Right atrium auricular region (tissue), 2 donors: ENCODE results near the gene RFX6. TPM values are rescaled to one million over a fixed set of nuclear protein-coding genes. Genes with fewer than 3 reads are reported as not detected.

Experiments used
- DNase-seq: peaks from one replicate; pipeline ENCODE4 v3.0.0-alpha.2; 2019; ENCODE audit warnings: low spot score
- H3K27ac ChIP-seq, 2 donors: fragments of 200-600 bp; sonication (generic); 1 replicate in 1 of 2; 2 replicates in 1 of 2; pipeline ENCODE4 v1.5.1; 2016 to 2019
- H3K27me3 ChIP-seq, 2 donors: fragments of 200-600 bp; sonication (generic); one replicate each; pipeline versions ENCODE4 v1.5.1 to v1.6.0; 2017 to 2019
- H3K36me3 ChIP-seq: fragments of 200-600 bp; sonication (generic); one replicate; pipeline ENCODE4 v1.5.1; 2016
- H3K4me1 ChIP-seq, 2 donors: fragments of 200-600 bp; sonication (generic); one replicate each; pipeline versions ENCODE4 v1.5.1 to v1.6.0; 2017 to 2019
- H3K4me3 ChIP-seq, 2 donors: fragments of 200-600 bp; sonication (generic); 1 replicate in 1 of 2; 2 replicates in 1 of 2; pipeline ENCODE4 v1.5.1; 2017 to 2019; ENCODE audit warnings: mild to moderate bottlenecking in 1 of 2, moderate library complexity in 1 of 2
- H3K9me3 ChIP-seq, 2 donors: fragments of 200-600 bp; sonication (generic); one replicate each; pipeline ENCODE4 v1.5.1; 2019
- total RNA-seq, 2 donors: library from RNA; depleted of rRNA; stranded (reverse); fragments of >200 nt; gene quantifications; one replicate each; pipeline ENCODE4 v1.1.0, GENCODE V29; 2016
- TF ChIP-seq, protein P1 (sequence below), 2 donors: fragments of 200-600 bp; sonication (generic); IDR thresholded peaks; one replicate each; pipeline ENCODE4 v1.5.1; 2019; ENCODE audit warnings: antibody characterized with exemption in 2 of 2

Gene RFX6
- total RNA-seq, 2 donors from 2014 or later, result not detected

DNA sequence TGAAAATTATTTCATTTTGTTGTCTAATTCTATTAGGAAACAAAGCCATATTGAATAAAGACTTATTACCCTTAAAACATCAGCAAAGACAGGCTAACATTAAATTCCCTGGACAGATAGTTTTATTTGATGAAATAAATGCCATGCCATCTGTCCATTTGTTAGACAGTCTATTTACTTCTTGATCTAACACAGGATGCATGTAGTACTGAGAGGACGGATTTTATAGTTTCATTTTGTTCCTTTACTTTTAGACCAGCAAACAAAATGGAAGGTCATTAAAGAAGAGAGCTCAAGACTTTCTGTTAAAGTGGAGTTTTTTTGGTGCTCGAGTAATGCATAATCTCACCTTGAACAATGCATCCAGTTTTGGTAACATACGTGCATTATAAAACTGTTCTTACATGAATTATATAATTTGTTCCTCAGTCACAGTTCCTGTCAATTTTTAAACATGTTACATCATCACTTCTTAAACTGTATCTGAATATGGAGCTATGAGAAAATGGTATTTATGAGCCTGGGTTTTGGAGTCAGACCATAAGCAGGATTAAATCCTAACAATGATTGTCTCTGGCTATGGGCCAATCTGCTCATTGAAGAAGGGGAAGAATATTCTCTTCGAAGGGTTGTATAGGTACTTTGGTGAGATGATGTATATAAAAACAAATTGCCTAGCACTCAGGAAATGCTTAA lies 46.0 kb downstream of the RFX6 start:
- H3K27me3 ChIP-seq, result no peaks in the 10 kb centered on the region
- DNase-seq, result no peak
- H3K9me3 ChIP-seq, result no peaks in the 10 kb centered on the region
- no peaks in the 10 kb centered on the region for H3K36me3 ChIP-seq
- TF ChIP-seq, protein P1, sequence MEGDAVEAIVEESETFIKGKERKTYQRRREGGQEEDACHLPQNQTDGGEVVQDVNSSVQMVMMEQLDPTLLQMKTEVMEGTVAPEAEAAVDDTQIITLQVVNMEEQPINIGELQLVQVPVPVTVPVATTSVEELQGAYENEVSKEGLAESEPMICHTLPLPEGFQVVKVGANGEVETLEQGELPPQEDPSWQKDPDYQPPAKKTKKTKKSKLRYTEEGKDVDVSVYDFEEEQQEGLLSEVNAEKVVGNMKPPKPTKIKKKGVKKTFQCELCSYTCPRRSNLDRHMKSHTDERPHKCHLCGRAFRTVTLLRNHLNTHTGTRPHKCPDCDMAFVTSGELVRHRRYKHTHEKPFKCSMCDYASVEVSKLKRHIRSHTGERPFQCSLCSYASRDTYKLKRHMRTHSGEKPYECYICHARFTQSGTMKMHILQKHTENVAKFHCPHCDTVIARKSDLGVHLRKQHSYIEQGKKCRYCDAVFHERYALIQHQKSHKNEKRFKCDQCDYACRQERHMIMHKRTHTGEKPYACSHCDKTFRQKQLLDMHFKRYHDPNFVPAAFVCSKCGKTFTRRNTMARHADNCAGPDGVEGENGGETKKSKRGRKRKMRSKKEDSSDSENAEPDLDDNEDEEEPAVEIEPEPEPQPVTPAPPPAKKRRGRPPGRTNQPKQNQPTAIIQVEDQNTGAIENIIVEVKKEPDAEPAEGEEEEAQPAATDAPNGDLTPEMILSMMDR (IDR thresholded peaks at IDR 0.05), result no peak
- no peak overlapping the region for H3K27ac ChIP-seq
- no peak overlapping the region for H3K4me3 ChIP-seq
- H3K4me1 ChIP-seq, result peaks cover 0 to 6% of the 10 kb centered on the region in 2 donors

GRCh38 chr6:116924245-116924644 lies 47.2 kb downstream of the RFX6 start:
- Histone ChIP-seq H3K36me3 (no peaks in the 10 kb centered on the region), H3K27ac (no peak overlapping the region), H3K27me3 (no peaks in the 10 kb centered on the region), H3K9me3 (no peaks in the 10 kb centered on the region), H3K4me1 (peaks cover 0 to 6% of the 10 kb centered on the region in 2 donors), H3K4me3 (no peak overlapping the region)
- TF ChIP-seq, protein P1 (IDR thresholded peaks at IDR 0.05), result no peak
- no peak for DNase-seq

DNA sequence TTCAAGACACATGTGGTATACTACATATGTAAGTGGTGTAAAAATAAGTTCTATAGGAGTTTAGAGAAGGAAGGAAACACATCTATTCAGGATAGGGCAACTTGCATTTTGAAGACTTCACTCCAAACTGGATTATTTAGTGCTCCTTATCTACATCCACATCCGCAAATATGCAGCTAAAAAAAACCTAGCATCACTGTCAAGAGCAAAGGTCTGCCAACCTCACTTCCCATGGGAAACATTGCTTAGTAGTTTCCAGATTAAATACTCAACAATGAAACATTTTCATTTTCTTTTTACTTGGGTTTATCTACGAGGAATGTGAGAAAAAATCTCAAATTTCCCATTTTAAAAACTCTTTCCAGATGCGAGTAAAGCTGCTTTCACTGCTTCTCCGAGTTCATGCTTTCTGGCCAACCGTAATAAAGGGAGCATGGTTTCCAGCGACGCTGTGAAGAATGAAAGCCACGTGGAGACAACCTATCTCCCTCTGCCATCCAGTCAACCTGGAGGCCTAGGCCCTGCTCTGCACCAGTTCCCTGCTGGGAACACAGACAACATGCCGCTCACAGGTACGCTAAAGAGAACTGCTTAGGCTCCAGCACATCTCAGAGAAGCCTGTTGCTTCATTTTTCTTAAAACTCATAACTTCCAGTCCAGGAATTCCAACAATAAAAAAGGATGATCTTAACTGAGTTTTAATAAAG lies 48.2 kb downstream of the RFX6 start:
- no peaks in the 10 kb centered on the region for H3K36me3 ChIP-seq
- no peak for DNase-seq
- H3K9me3 ChIP-seq, result no peaks in the 10 kb centered on the region
- TF ChIP-seq, protein P1 (IDR thresholded peaks at IDR 0.05), result no peak
- no peak overlapping the region for H3K4me3 ChIP-seq
- H3K4me1 ChIP-seq, result peaks cover 0 to 6% of the 10 kb centered on the region in 2 donors
- H3K27me3 ChIP-seq, result no peaks in the 10 kb centered on the region
- no peak overlapping the region for H3K27ac ChIP-seq

DNA sequence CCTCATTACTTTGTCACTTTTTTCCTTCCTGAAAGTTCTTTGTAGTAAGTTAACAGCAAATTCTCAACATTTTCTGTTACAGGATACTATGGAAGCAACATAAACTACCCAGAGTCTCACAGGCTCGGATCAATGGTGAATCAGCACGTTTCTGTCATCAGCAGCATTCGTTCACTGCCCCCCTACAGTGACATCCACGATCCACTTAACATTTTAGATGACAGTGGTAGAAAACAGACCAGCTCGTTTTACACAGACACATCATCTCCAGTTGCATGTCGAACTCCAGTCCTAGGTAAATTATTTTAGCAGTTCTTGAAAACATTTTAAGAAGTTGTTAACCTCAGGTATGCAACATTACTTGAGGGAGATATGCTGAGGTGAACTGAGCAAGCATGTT lies 51.6 kb downstream of the RFX6 start:
- H3K27me3 ChIP-seq, result no peaks in the 10 kb centered on the region
- no peak overlapping the region for H3K4me3 ChIP-seq
- H3K27ac ChIP-seq, result no peak overlapping the region
- DNase-seq, result no peak
- H3K4me1 ChIP-seq, result peaks cover 0 to 6% of the 10 kb centered on the region in 2 donors
- no peaks in the 10 kb centered on the region for H3K36me3 ChIP-seq
- TF ChIP-seq, protein P1 (IDR thresholded peaks at IDR 0.05), result no peak
- H3K9me3 ChIP-seq, result no peaks in the 10 kb centered on the region

DNA sequence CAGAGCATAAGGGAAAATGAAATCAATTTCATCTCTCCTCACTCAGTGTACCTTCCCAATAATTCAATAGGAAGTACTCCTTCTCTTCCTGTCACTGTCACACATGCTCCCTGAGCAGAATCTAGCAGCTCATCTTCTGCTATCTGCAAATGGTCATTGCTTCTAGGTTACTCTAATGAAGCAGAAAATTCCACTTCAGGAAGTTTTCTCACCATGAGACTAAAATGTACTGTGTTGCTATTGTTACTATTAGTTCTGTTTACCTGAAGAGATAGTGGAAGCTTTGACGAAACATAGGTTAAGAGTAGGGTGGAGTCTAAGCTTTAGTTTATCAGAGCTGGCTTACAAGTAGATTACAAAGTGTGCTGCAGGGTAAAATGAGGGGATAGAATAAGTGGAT lies 52.8 kb downstream of the RFX6 start:
- Histone ChIP-seq H3K4me1 (peaks cover 0 to 6% of the 10 kb centered on the region in 2 donors), H3K36me3 (no peaks in the 10 kb centered on the region), H3K27ac (no peak overlapping the region), H3K9me3 (no peaks in the 10 kb centered on the region), H3K4me3 (no peak overlapping the region), H3K27me3 (no peaks in the 10 kb centered on the region)
- no peak for DNase-seq
- TF ChIP-seq, protein P1 (IDR thresholded peaks at IDR 0.05), result no peak
